GM23338 (cell line): ENCODE results near the gene ADH5. TPM values are rescaled to one million over a fixed set of nuclear protein-coding genes. Genes with fewer than 3 reads are reported as not detected.
A peak's percentile ranks its signal among the peaks of the same experiment; 100 is the strongest.

Experiments
- ATAC-seq: fragments of 200-7000 bp; cut with Tn5 transposase; 3 replicates; pipeline ENCODE4 v1.9.1; 2020
- DNase-seq: peaks from one replicate; pipeline ENCODE4 v3.0.0-alpha.2; 2015; ENCODE audit warnings: low spot score
- H2AFZ ChIP-seq: fragments of 200-600 bp; sonication (generic); 2 replicates; pipeline ENCODE4 v1.8.0; 2016; ENCODE audit warnings: antibody characterized with exemption, mild to moderate bottlenecking, moderate library complexity
- H3F3A ChIP-seq: fragments of 200-600 bp; sonication (generic); replicated peaks from 2 replicates; pipeline ENCODE4 v1.8.0; 2017; ENCODE audit warnings: antibody characterized with exemption, mixed run types, low read depth
- H3K27ac ChIP-seq: fragments of 200-600 bp; sonication (generic); 2 replicates; pipeline ENCODE4 v1.6.1; 2016; ENCODE audit warnings: low read depth
- H3K27me3 ChIP-seq: fragments of 200-600 bp; sonication (generic); 2 replicates; pipeline ENCODE4 v1.8.0; 2016; ENCODE audit warnings: mild to moderate bottlenecking, mixed run types, moderate library complexity; ENCODE audit not compliant: insufficient read depth
- H3K36me3 ChIP-seq: fragments of 200-600 bp; sonication (generic); 2 replicates; pipeline ENCODE4 v1.8.0; 2016; ENCODE audit warnings: mild to moderate bottlenecking; ENCODE audit not compliant: insufficient read depth
- H3K4me1 ChIP-seq: fragments of 200-600 bp; sonication (generic); 2 replicates; pipeline ENCODE4 v1.8.0; 2016; ENCODE audit warnings: mild to moderate bottlenecking, moderate library complexity; ENCODE audit not compliant: insufficient read depth
- H3K4me2 ChIP-seq: fragments of 200-600 bp; sonication (generic); 2 replicates; pipeline ENCODE4 v1.7.1; 2017; ENCODE audit warnings: mixed run types
- H3K4me3 ChIP-seq: fragments of 200-600 bp; sonication (generic); 2 replicates; pipeline ENCODE4 v1.6.1; 2016; ENCODE audit warnings: mixed run types
- H3K79me2 ChIP-seq: fragments of 200-600 bp; sonication (generic); replicated peaks from 2 replicates; pipeline ENCODE4 v1.8.0; 2017; ENCODE audit warnings: mild to moderate bottlenecking; ENCODE audit not compliant: insufficient read depth
- H3K9me2 ChIP-seq: fragments of 200-600 bp; sonication (generic); 2 replicates; pipeline ENCODE4 v1.8.0; 2017; ENCODE audit not compliant: insufficient read depth
- H4K20me1 ChIP-seq: fragments of 200-600 bp; sonication (generic); replicated peaks from 2 replicates; pipeline ENCODE4 v1.8.0; 2017; ENCODE audit warnings: mild to moderate bottlenecking; ENCODE audit not compliant: insufficient read depth
- H3K27ac Mint-ChIP-seq: 2 replicates; pipeline ENCODE4 v1.8.0; 2020; ENCODE audit warnings: inconsistent platforms, mild to moderate bottlenecking, moderate library complexity, mixed read lengths
- H3K27me3 Mint-ChIP-seq: 3 replicates; pipeline ENCODE4 v1.8.0; 2022; ENCODE audit warnings: low read depth, mild to moderate bottlenecking, moderate library complexity, mixed read lengths, inconsistent platforms; ENCODE audit not compliant: insufficient read depth, poor library complexity
- H3K36me3 Mint-ChIP-seq: 3 replicates; pipeline ENCODE4 v1.8.0; 2021; ENCODE audit warnings: low read depth, mild to moderate bottlenecking, inconsistent platforms, moderate library complexity, mixed read lengths
- H3K4me1 Mint-ChIP-seq: 3 replicates; pipeline ENCODE4 v1.8.0; 2020; ENCODE audit warnings: mild to moderate bottlenecking, inconsistent platforms, mixed read lengths
- H3K4me3 Mint-ChIP-seq: 3 replicates; pipeline ENCODE4 v1.8.0; 2021; ENCODE audit warnings: moderate library complexity, mild to moderate bottlenecking, inconsistent platforms, mixed read lengths
- H3K9me3 Mint-ChIP-seq: 3 replicates; pipeline ENCODE4 v1.8.0; 2020; ENCODE audit warnings: moderate library complexity, mild to moderate bottlenecking, inconsistent platforms, mixed read lengths
- CREB1 ChIP-seq: fragments of 250-450 bp; sonication (Bioruptor Pico); IDR thresholded peaks from 2 replicates; pipeline ENCODE4 v1.5.0; 2020; ENCODE audit warnings: low read depth, mild to moderate bottlenecking, moderate library complexity
- EZH2 ChIP-seq: fragments of 200-600 bp; sonication (generic); IDR thresholded peaks from one replicate; pipeline ENCODE4 v1.8.0; 2017; ENCODE audit warnings: antibody characterized with exemption, mild to moderate bottlenecking, low read depth; ENCODE audit not compliant: unreplicated experiment
- EZH2phosphoT487 ChIP-seq: fragments of 200-600 bp; sonication (generic); IDR thresholded peaks from one replicate; pipeline ENCODE4 v1.8.1; 2018; ENCODE audit warnings: antibody characterized with exemption; ENCODE audit not compliant: unreplicated experiment
- POLR2AphosphoS5 ChIP-seq: IDR thresholded peaks from 2 replicates; pipeline ENCODE4 v1.6.1; 2016; ENCODE audit warnings: antibody characterized with exemption, low read depth
- REST ChIP-seq: IDR thresholded peaks from one replicate; pipeline ENCODE4 v1.6.1; 2018; ENCODE audit warnings: antibody characterized with exemption; ENCODE audit not compliant: unreplicated experiment
- STAT1 ChIP-seq: IDR thresholded peaks from one replicate; pipeline ENCODE4 v1.6.1; 2016; ENCODE audit warnings: antibody characterized with exemption; ENCODE audit not compliant: unreplicated experiment
- ZNF331 ChIP-seq: fragments of 250-450 bp; sonication (Bioruptor Pico); IDR thresholded peaks from 2 replicates; pipeline ENCODE4 v1.5.0; 2020; ENCODE audit warnings: low read depth, mild to moderate bottlenecking, moderate library complexity
- ZNF462 ChIP-seq: fragments of 250-450 bp; sonication (Bioruptor Pico); IDR thresholded peaks from 2 replicates; pipeline ENCODE4 v1.5.0; 2020; ENCODE audit warnings: mild to moderate bottlenecking, moderate library complexity
- polyA plus RNA-seq: library from polyadenylated mRNA; unstranded; fragments of >200 nt; fragmentation: Nextera tagmentation; extraction: Ambion mirVana; gene quantifications from 2 replicates; pipeline ENCODE4 v1.2.1, GENCODE V29; 2016
- total RNA-seq: library from RNA; depleted of rRNA; stranded (reverse); fragments of >200 nt; shearing (Covaris generic); gene quantifications from 2 replicates; pipeline ENCODE4 v1.2.3, GENCODE V29; 2014

The ADH5 gene
- total and polyA plus RNA-seq, 2 experiments from 2014 or later = 224 to 250 TPM

GRCh38 chr4:99091216-99091575 lies 2.6 kb upstream of the ADH5 start (continued):
- no peak for TF ChIP-seq REST

- H3F3A ChIP-seq = no peaks in the 10 kb centered on the region
- H3K9me2 ChIP-seq = no peaks in the 10 kb centered on the region
- Mint-ChIP-seq H3K4me1 (peaks cover 34% of the 10 kb centered on the region), H3K27me3 (peaks cover 16% of the 10 kb centered on the region), H3K27ac (peak overlapping the region; percentile 8; the same call in 1 of the 2 replicates), H3K9me3 (peaks cover 3% of the 10 kb centered on the region; the same call in 2 of the 3 replicates), H3K4me3 (peak overlapping the region; percentile 41), H3K36me3 (peaks cover 24% of the 10 kb centered on the region)
- DNase-seq = no peak
- H3K27ac ChIP-seq = no peak overlapping the region
- H3K27me3 ChIP-seq = no peaks in the 10 kb centered on the region
- H3K36me3 ChIP-seq = no peaks in the 10 kb centered on the region
- H3K4me3 ChIP-seq = peak overlapping the region; percentile 29; the same call in 1 of the 2 replicates
- H4K20me1 ChIP-seq = no peaks in the 10 kb centered on the region
- peak overlapping the region; percentile 93 for H3K4me2 ChIP-seq
- TF ChIP-seq ZNF462 (no peak), ZNF331 (no peak), EZH2phosphoT487 (no peak), REST (no peak), CREB1 (CRISPR knock-in tag) (no peak), POLR2AphosphoS5 (no peak), STAT1 (no peak), EZH2 (no peak)
- peaks cover 41% of the 10 kb centered on the region for H3K79me2 ChIP-seq
- no peak overlapping the region for H2AFZ ChIP-seq
- ATAC-seq = no peak
- H3K4me1 ChIP-seq = peaks cover 18% of the 10 kb centered on the region
These were observed 2.1 kb upstream of the ADH5 start for GRCh38 chr4:99090481-99091215.
